IMR-90 (cell line): ENCODE measurements around the gene TNFAIP8. TPM values are rescaled to one million over a fixed set of nuclear protein-coding genes. Genes with fewer than 3 reads are reported as not detected.

Experiments used
- ATAC-seq: fragments of 200-7000 bp; cut with Tn5 transposase; 2 replicates; pipeline ENCODE4 v1.9.1; 2020; ENCODE audit warnings: low read depth, mild to moderate bottlenecking, moderate library complexity
- BruUV-seq: library from RNA; stranded (reverse); fragments of 400-500 nt; replicated peaks from 2 replicates; lab custom pipeline; 2021; lab: Mats Ljungman, UMichigan
- CTCF ChIA-PET: fragments of 300-600 bp; formaldehyde crosslinking; extraction: SDS; loops from one replicate; lab custom pipeline; 2021; ENCODE audit warnings: antibody characterized with exemption; lab: Yijun Ruan, JAX
- POLR2A ChIA-PET: fragments of 300-600 bp; sonication (Branson Sonifier 250); formaldehyde crosslinking; loops from one replicate; lab custom pipeline; 2022; ENCODE audit warnings: antibody characterized with exemption; ENCODE audit not compliant: unreplicated experiment; lab: Charles Lee
- DNase-seq: peaks from one replicate; pipeline ENCODE4 v3.0.0; 2013
- H2AFZ ChIP-seq: replicated peaks from 2 replicates; pipeline ENCODE3; 2013; ENCODE audit warnings: low read length, mild to moderate bottlenecking; ENCODE audit not compliant: poor library complexity
- H2AK5ac ChIP-seq: 2 replicates; pipeline ENCODE4 v1.6.1; 2013; ENCODE audit warnings: low read depth, low read length, inconsistent platforms
- H2AK9ac ChIP-seq: replicated peaks from 2 replicates; pipeline ENCODE3; 2013; ENCODE audit warnings: mild to moderate bottlenecking, low read depth, low read length, moderate library complexity; ENCODE audit not compliant: poor library complexity
- H2BK120ac ChIP-seq: 2 replicates; pipeline ENCODE4 v1.6.1; 2013; ENCODE audit warnings: low read depth, low read length, inconsistent platforms
- H2BK15ac ChIP-seq: 3 replicates; pipeline ENCODE4 v1.6.1; 2013; ENCODE audit warnings: low read depth, low read length, inconsistent platforms
- H2BK20ac ChIP-seq: 2 replicates; pipeline ENCODE4 v1.6.1; 2013; ENCODE audit warnings: low read depth, mild to moderate bottlenecking, inconsistent platforms, low read length, moderate library complexity
- H2BK5ac ChIP-seq: 2 replicates; pipeline ENCODE4 v1.6.1; 2013; ENCODE audit warnings: mild to moderate bottlenecking, low read depth, low read length, inconsistent platforms; ENCODE audit not compliant: poor library complexity, severe bottlenecking
- H3K14ac ChIP-seq: replicated peaks from 2 replicates; pipeline ENCODE4 v1.6.1; 2013; ENCODE audit warnings: low read depth, low read length, inconsistent platforms
- H3K18ac ChIP-seq: 2 replicates; pipeline ENCODE4 v1.6.1; 2013; ENCODE audit warnings: low read depth, low read length, control low read depth
- H3K23ac ChIP-seq: 2 replicates; pipeline ENCODE4 v1.6.1; 2013; ENCODE audit warnings: low read depth, low read length, inconsistent platforms
- H3K27ac ChIP-seq: 2 replicates; pipeline ENCODE4 v1.5.1; 2013; ENCODE audit warnings: mild to moderate bottlenecking, control low read depth, low read length; ENCODE audit not compliant: insufficient read depth
- H3K27me3 ChIP-seq: 2 replicates; pipeline ENCODE4 v1.6.1; 2013; ENCODE audit warnings: low read length; ENCODE audit not compliant: control insufficient read depth, insufficient read depth
- H3K36me3 ChIP-seq: 2 replicates; pipeline ENCODE4 v1.6.1; 2013; ENCODE audit warnings: low read length, mixed read lengths; ENCODE audit not compliant: control insufficient read depth, insufficient read depth
- H3K4ac ChIP-seq: 2 replicates; pipeline ENCODE4 v1.6.1; 2013; ENCODE audit warnings: low read depth, low read length, inconsistent platforms
- H3K4me1 ChIP-seq: 2 replicates; pipeline ENCODE4 v1.6.1; 2013; ENCODE audit warnings: low read length, mixed read lengths; ENCODE audit not compliant: control insufficient read depth, insufficient read depth
- H3K4me2 ChIP-seq: 2 replicates; pipeline ENCODE4 v1.6.1; 2013; ENCODE audit warnings: low read depth, mild to moderate bottlenecking, control low read depth, low read length, moderate library complexity
- H3K4me3 ChIP-seq: 2 replicates; pipeline ENCODE4 v1.5.1; 2013; ENCODE audit warnings: low read depth, mild to moderate bottlenecking, control low read depth, low read length, moderate library complexity; ENCODE audit not compliant: insufficient read depth
- H3K56ac ChIP-seq: 2 replicates; pipeline ENCODE4 v1.6.1; 2013; ENCODE audit warnings: low read length, inconsistent platforms; ENCODE audit not compliant: insufficient read depth; ENCODE audit errors: extremely low read depth
- H3K79me1 ChIP-seq, 2 experiments: 2 replicates each; pipeline ENCODE4 v1.6.1; 2013; ENCODE audit warnings: low read length in 2 of 2, inconsistent platforms in 1 of 2, low read depth in 1 of 2
- H3K9ac ChIP-seq: 2 replicates; pipeline ENCODE4 v1.6.1; 2013; ENCODE audit warnings: low read depth, low read length, control low read depth
- H3K9me1 ChIP-seq: 2 replicates; pipeline ENCODE4 v1.6.1; 2013; ENCODE audit warnings: low read length, inconsistent platforms; ENCODE audit not compliant: insufficient read depth
- H3K9me3 ChIP-seq: 2 replicates; pipeline ENCODE4 v1.6.1; 2013; ENCODE audit warnings: low read length; ENCODE audit not compliant: control insufficient read depth, insufficient read depth
- H4K20me1 ChIP-seq: 2 replicates; pipeline ENCODE4 v1.6.1; 2013; ENCODE audit warnings: low read length, inconsistent platforms; ENCODE audit not compliant: insufficient read depth
- H4K5ac ChIP-seq: 2 replicates; pipeline ENCODE4 v1.6.1; 2013; ENCODE audit warnings: mild to moderate bottlenecking, low read depth, low read length, control low read depth
- H4K8ac ChIP-seq, 2 experiments: 2 replicates each; pipeline ENCODE4 v1.6.1; 2013; ENCODE audit warnings: low read depth in 2 of 2, low read length in 2 of 2, control low read depth in 1 of 2, inconsistent platforms in 1 of 2
- H4K91ac ChIP-seq: 2 replicates; pipeline ENCODE4 v1.6.1; 2013; ENCODE audit warnings: low read depth, low read length, inconsistent platforms; ENCODE audit not compliant: insufficient read depth
- CEBPB ChIP-seq: IDR thresholded peaks from 2 replicates; pipeline ENCODE4 v1.6.1; 2012; ENCODE audit warnings: low read depth, low read length, improper control_type of control experiment
- WGBS, 2 experiments: methylation state at CpG; one replicate each; pipeline versions ENCODE4 v1.1.5 to v1.1.7; 2013; ENCODE audit warnings: missing lambda C conversion rate in 2 of 2; ENCODE audit not compliant: insufficient read length in 1 of 2; ENCODE audit errors: extremely low coverage in 2 of 2; 5-methylcytosine and 5-hydroxymethylcytosine counted together
- dilution Hi-C: fragments of 300-500 bp; cut with HindIII; formaldehyde crosslinking; loops from one replicate; pipeline ENCODE4 v1.14.3; 2018; ENCODE audit warnings: low sequenced_read_pairs; ENCODE audit not compliant: unreplicated experiment
- in situ Hi-C: fragments of 300-500 bp; cut with MboI; formaldehyde crosslinking; loops from 3 replicates; pipeline ENCODE4 v1.14.3; 2019; ENCODE audit warnings: low sequenced_read_pairs, inconsistent platforms, mixed read lengths
- intact Hi-C: fragments of 100-400 bp; cut with micrococcal nuclease; formaldehyde crosslinking; loops from 2 replicates; pipeline ENCODE4 v1.10.0; 2022
- polyA plus RNA-seq, 3 experiments: library from polyadenylated mRNA; depleted of rRNA; stranded (reverse); fragments of >200 nt; gene quantifications; 2 replicates each; pipeline ENCODE4 v1.2.3, GENCODE V29; 2012; ENCODE audit warnings: low replicate concordance in 1 of 3
- total RNA-seq: library from RNA; depleted of rRNA; stranded (reverse); fragments of >200 nt; gene quantifications from 2 replicates; pipeline ENCODE4 v1.2.3, GENCODE V29; 2012

The TNFAIP8 gene
- total and polyA plus RNA-seq, 2 of the 4 experiments (the other 2 are of a cell fraction) = 20.3 to 29.9 TPM

GRCh38 chr5:119322312-119322947, 33.4 kb upstream of the TNFAIP8 start:
- no TSS peak for BruUV-seq
- whole genome bisulfite sequencing, 2 experiments = 100% methylated on average over 1 of the region's 7 CpGs; no CpG with 5 or more reads in 1 of the 2 experiments

More at GRCh38 chr5:119322312-119322947, 33.4 kb upstream of the TNFAIP8 start:
- no peak for ATAC-seq
- H4K20me1 ChIP-seq = no peaks in the 10 kb centered on the region
- H4K8ac ChIP-seq = peak overlapping the region; percentile 64 to 90; a peak in 3 of 4 replicates
- in situ Hi-C loops (no loop called here), dilution Hi-C loops (no loop called here), intact Hi-C loops (no loop called here)
- ChIA-PET CTCF (no interaction called here), POLR2A (no interaction called here)
- peak overlapping the region; percentile 90; the same call in 1 of the 2 replicates for H3K23ac ChIP-seq
- H3K4ac ChIP-seq = peak overlapping the region; percentile 93
- peaks cover 25 to 46% of the 10 kb centered on the region in 2 experiments for H3K79me1 ChIP-seq
- no peaks in the 10 kb centered on the region for H3K9me3 ChIP-seq
- DNase-seq = no peak
- H3K27ac ChIP-seq = peak overlapping the region; percentile 58; the same call in 1 of the 2 replicates
- peaks cover 10% of the 10 kb centered on the region for H3K9me1 ChIP-seq
- peak overlapping the region; percentile 92 for H2BK5ac ChIP-seq
- peaks cover 28% of the 10 kb centered on the region for H3K4me1 ChIP-seq
- H3K4me3 ChIP-seq = no peak overlapping the region
- peak overlapping the region; percentile 84 for H4K91ac ChIP-seq
- no peak for TF ChIP-seq CEBPB
- H3K56ac ChIP-seq = no peak overlapping the region
- H2BK15ac ChIP-seq = peak overlapping the region; percentile 88
- H4K5ac ChIP-seq = peak overlapping the region; percentile 95
- no peaks in the 10 kb centered on the region for H3K36me3 ChIP-seq
- H2AK5ac ChIP-seq = peak overlapping the region; percentile 33; the same call in 1 of the 2 replicates
- no peak overlapping the region for H2AK9ac ChIP-seq
- H3K9ac ChIP-seq = no peak overlapping the region
- no peaks in the 10 kb centered on the region for H3K27me3 ChIP-seq
- H3K14ac ChIP-seq = peak overlapping the region; percentile 94
- peak overlapping the region; percentile 97 for H2BK120ac ChIP-seq
- H3K18ac ChIP-seq = peak overlapping the region; percentile 57
- H3K4me2 ChIP-seq = no peak overlapping the region
- H2BK20ac ChIP-seq = peak overlapping the region; percentile 94
- no peak overlapping the region for H2AFZ ChIP-seq
